Keratinocyte (primary cell): ENCODE results near the gene PHF23.

Experiments
- CTCF ChIP-seq, 3 experiments: IDR thresholded peaks in 1 of 3; conservative IDR thresholded peaks in 1 of 3; optimal IDR thresholded peaks in 1 of 3; 2 replicates in 2 of 3; 3 replicates in 1 of 3; pipeline versions ENCODE3 to v1.5.1; 2011; ENCODE audit warnings: low read length in 3 of 3, mild to moderate bottlenecking in 3 of 3, moderate library complexity in 2 of 3, control low read depth in 1 of 3, inconsistent platforms in 1 of 3; ENCODE audit not compliant: insufficient read depth in 2 of 3; ENCODE audit errors: extremely low read depth in 1 of 3
- EZH2 ChIP-seq: IDR thresholded peaks from one replicate; pipeline ENCODE4 v1.6.1; 2012; ENCODE audit warnings: inconsistent platforms, mild to moderate bottlenecking, low read length, moderate library complexity

DNA sequence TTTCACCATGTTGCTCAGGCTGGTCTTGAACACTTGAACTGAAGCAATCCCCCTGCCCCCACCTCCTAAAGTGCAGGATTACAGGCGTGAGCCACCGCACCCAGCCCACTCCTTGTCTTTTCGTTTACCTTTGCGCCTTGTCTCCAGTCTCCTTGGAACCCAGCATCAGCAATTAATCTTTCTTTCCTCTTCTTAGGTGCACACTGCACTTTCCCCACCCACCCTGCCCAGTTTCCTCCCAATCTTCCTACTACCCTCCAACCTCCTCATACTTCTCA is 24.5 kb upstream of the PHF23 start:
- TF ChIP-seq CTCF (optimal IDR thresholded peaks at IDR 0.05 in 1 of 3, IDR thresholded peaks at IDR 0.05 in 1 of 3, conservative IDR thresholded peaks at IDR 0.05 in 1 of 3; ENCODE audit: extremely low read depth in 1 of 3, insufficient read depth in 2 of 3, low read length in 3 of 3): no peak
- TF ChIP-seq EZH2: no peak
